Activated CD8-positive, alpha-beta memory T cell treated with anti-CD3 and anti-CD28 coated beads, Interleukin-2, amount 50 U/mL, for 48 hours (primary cell): ENCODE results near the gene UBE2E2.

Experiments
- DNase-seq: peaks from one replicate; pipeline ENCODE4 v3.0.0-alpha.2; 2020

UBE2E2 gene

GRCh38 chr3:23450051-23450450 is 246.9 kb downstream of the UBE2E2 start:
- no peak for DNase-seq

GRCh38 chr3:23450806-23451205 is 247.7 kb downstream of the UBE2E2 start:
- DNase-seq = no peak

GRCh38 chr3:23452408-23452807 is 249.3 kb downstream of the UBE2E2 start:
- DNase-seq = no peak

- no peak for DNase-seq
Observed at GRCh38 chr3:23455084-23455483, 252.0 kb downstream of the UBE2E2 start.

- no peak for DNase-seq
Observed at GRCh38 chr3:23455775-23456174, 252.6 kb downstream of the UBE2E2 start.

GRCh38 chr3:23457697-23458096 is 254.6 kb downstream of the UBE2E2 start:
- no peak for DNase-seq

- no peak for DNase-seq
Observed at GRCh38 chr3:23459465-23459864, 256.3 kb downstream of the UBE2E2 start.

GRCh38 chr3:23459889-23460546 is 256.9 kb downstream of the UBE2E2 start:
- no peak for DNase-seq

GRCh38 chr3:23461069-23461468 is 257.9 kb downstream of the UBE2E2 start:
- DNase-seq = no peak

GRCh38 chr3:23463791-23464190 is 260.7 kb downstream of the UBE2E2 start:
- no peak for DNase-seq

- no peak for DNase-seq
Observed at GRCh38 chr3:23465569-23465968, 262.4 kb downstream of the UBE2E2 start.

- no peak for DNase-seq
Observed at GRCh38 chr3:23468203-23468602, 265.1 kb downstream of the UBE2E2 start.

- no peak for DNase-seq
Observed at GRCh38 chr3:23474580-23475357, 271.6 kb downstream of the UBE2E2 start.

- DNase-seq = no peak
Observed at GRCh38 chr3:23475446-23475845, 272.3 kb downstream of the UBE2E2 start.

GRCh38 chr3:23479026-23479425 is 275.9 kb downstream of the UBE2E2 start:
- no peak for DNase-seq

- DNase-seq = no peak
Observed at GRCh38 chr3:23479615-23480328, 276.6 kb downstream of the UBE2E2 start.

- no peak for DNase-seq
Observed at GRCh38 chr3:23480329-23480714, 277.2 kb downstream of the UBE2E2 start.

GRCh38 chr3:23481011-23481615 is 278.0 kb downstream of the UBE2E2 start:
- no peak for DNase-seq

GRCh38 chr3:23481616-23482278 is 278.6 kb downstream of the UBE2E2 start:
- DNase-seq = no peak

- no peak for DNase-seq
Observed at GRCh38 chr3:23484386-23484785, 281.3 kb downstream of the UBE2E2 start.

- DNase-seq = no peak
Observed at GRCh38 chr3:23485922-23486321, 282.8 kb downstream of the UBE2E2 start.

- DNase-seq = no peak
Observed at GRCh38 chr3:23487015-23487414, 283.9 kb downstream of the UBE2E2 start.

- DNase-seq = no peak
Observed at GRCh38 chr3:23488618-23489017, 285.5 kb downstream of the UBE2E2 start.
